Gastroesophageal sphincter (tissue), 4 donors: ENCODE results near the gene KAZN. TPM values are rescaled to one million over a fixed set of nuclear protein-coding genes. Genes with fewer than 3 reads are reported as not detected.

Source experiments
- ATAC-seq: fragments of 150-250 bp; one replicate; pipeline ENCODE4 v1.9.1; 2016; ENCODE audit warnings: mild to moderate bottlenecking, moderate library complexity
- H3K27ac ChIP-seq, 4 donors: fragments of 200-600 bp; sonication (generic) in 3 of 4; 1 replicate in 3 of 4; 2 replicates in 1 of 4; pipeline ENCODE4 v1.5.1; 2016 to 2019
- H3K27me3 ChIP-seq: fragments of 200-600 bp; sonication (generic); one replicate; pipeline ENCODE4 v1.5.1; 2019
- H3K36me3 ChIP-seq, 2 donors: fragments of 200-600 bp; sonication (generic); one replicate each; pipeline ENCODE4 v1.5.1; 2019; ENCODE audit warnings: control low read depth in 1 of 2
- H3K4me1 ChIP-seq, 3 donors: fragments of 200-600 bp; sonication (generic); 1 replicate in 2 of 3; 2 replicates in 1 of 3; pipeline ENCODE4 v1.5.1; 2016 to 2019; ENCODE audit warnings: control low read depth in 2 of 3
- H3K4me3 ChIP-seq, 2 donors: fragments of 200-600 bp; sonication (generic); one replicate each; pipeline ENCODE4 v1.5.1; 2019; ENCODE audit warnings: mild to moderate bottlenecking in 1 of 2, moderate library complexity in 1 of 2
- H3K9me3 ChIP-seq, 3 donors: fragments of 200-600 bp; sonication (generic); one replicate each; pipeline ENCODE4 v1.5.1; 2017 to 2019; ENCODE audit warnings: control low read depth in 2 of 3
- EP300 ChIP-seq: sonication (generic); formaldehyde crosslinking; IDR thresholded peaks from one replicate; pipeline ENCODE4 v1.6.1; 2017; ENCODE audit warnings: antibody characterized with exemption, mild to moderate bottlenecking
- POLR2A ChIP-seq, 2 donors: fragments of 450-650 bp; IDR thresholded peaks; one replicate each; pipeline ENCODE4 v1.6.1; 2017; ENCODE audit warnings: antibody characterized with exemption in 2 of 2, mild to moderate bottlenecking in 2 of 2, moderate library complexity in 1 of 2
- POLR2AphosphoS5 ChIP-seq: sonication (generic); formaldehyde crosslinking; IDR thresholded peaks from one replicate; pipeline ENCODE4 v1.6.1; 2017; ENCODE audit warnings: antibody characterized with exemption
- WGBS, 2 donors: methylation state at CpG; one replicate each; pipeline ENCODE4 v1.1.5; 2018; ENCODE audit warnings: low coverage in 1 of 2; 5-methylcytosine and 5-hydroxymethylcytosine counted together
- total RNA-seq, 4 donors: library from RNA; depleted of rRNA; stranded (reverse); fragments of >200 nt; gene quantifications; one replicate each; pipeline ENCODE4 v1.1.0, GENCODE V29; 2016
- TF ChIP-seq, protein P1 (sequence below), 4 experiments: fragments of 200-600 bp in 2 of 4; fragments of 450-650 bp in 2 of 4; sonication (generic) in 1 of 4; IDR thresholded peaks; one replicate each; pipeline ENCODE4 v1.5.1; 2017 to 2019; ENCODE audit warnings: antibody characterized with exemption in 4 of 4, mild to moderate bottlenecking in 2 of 4, moderate library complexity in 2 of 4

KAZN gene
- total RNA-seq, 4 donors from 2014 or later = 6.5 to 16.6 (median 11.5) TPM

DNA sequence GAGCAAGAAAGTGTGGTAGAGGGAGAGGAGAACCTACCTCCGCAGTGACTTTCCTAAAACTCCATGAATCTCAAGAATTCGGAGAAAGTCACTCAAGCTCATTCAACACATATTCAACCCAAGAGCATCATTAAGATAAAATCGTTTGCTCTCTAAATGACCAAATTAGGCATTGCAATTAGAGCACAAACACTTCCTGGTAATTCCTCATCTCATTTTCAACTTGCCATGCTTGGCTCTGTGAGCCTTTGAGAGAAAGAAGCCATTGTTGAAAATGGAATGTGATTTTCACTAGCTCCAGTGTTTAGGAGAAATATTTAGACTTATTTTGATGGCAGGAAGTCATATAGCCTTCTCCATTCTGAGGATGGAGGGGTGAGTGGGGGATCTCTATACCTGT is 52.5 kb downstream of the KAZN start:
- H3K36me3 ChIP-seq = no peaks in the 10 kb centered on the region
- H3K4me1 ChIP-seq = peaks cover 0 to 11% (median 3%) of the 10 kb centered on the region in 3 donors
- no peak for ATAC-seq
- WGBS, 2 donors = 67 to 93% methylated on average over 2 to 3 of the region's 3 CpGs
- no peak overlapping the region for H3K27ac ChIP-seq
- no peaks in the 10 kb centered on the region for H3K9me3 ChIP-seq
- H3K27me3 ChIP-seq = peaks cover 4% of the 10 kb centered on the region
- H3K4me3 ChIP-seq = no peak overlapping the region
- TF ChIP-seq POLR2A (IDR thresholded peaks at IDR 0.05) = no peak
- TF ChIP-seq, protein P1, sequence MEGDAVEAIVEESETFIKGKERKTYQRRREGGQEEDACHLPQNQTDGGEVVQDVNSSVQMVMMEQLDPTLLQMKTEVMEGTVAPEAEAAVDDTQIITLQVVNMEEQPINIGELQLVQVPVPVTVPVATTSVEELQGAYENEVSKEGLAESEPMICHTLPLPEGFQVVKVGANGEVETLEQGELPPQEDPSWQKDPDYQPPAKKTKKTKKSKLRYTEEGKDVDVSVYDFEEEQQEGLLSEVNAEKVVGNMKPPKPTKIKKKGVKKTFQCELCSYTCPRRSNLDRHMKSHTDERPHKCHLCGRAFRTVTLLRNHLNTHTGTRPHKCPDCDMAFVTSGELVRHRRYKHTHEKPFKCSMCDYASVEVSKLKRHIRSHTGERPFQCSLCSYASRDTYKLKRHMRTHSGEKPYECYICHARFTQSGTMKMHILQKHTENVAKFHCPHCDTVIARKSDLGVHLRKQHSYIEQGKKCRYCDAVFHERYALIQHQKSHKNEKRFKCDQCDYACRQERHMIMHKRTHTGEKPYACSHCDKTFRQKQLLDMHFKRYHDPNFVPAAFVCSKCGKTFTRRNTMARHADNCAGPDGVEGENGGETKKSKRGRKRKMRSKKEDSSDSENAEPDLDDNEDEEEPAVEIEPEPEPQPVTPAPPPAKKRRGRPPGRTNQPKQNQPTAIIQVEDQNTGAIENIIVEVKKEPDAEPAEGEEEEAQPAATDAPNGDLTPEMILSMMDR (IDR thresholded peaks at IDR 0.05) = no peak
- no peak for TF ChIP-seq POLR2AphosphoS5
- no peak for TF ChIP-seq EP300

DNA sequence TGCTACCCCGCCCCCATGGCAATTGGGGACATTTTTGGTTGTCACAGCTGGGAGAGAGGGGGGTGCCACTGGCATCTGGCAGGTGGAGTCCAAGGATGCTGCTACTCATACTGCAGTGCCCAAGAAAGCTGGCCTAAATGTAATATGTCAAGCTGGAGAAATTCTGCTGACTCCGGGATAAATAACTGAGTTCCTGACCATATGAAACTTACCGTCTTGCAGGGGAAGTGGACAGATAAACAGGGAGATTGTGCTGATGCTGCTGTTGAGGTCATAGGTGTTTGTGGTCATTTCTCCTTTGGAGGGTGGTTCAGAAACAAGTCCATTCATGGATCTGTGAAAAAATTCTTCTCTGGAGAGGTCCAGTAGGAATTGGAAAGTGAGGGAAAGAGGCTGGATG is 54.4 kb downstream of the KAZN start:
- H3K36me3 ChIP-seq = no peaks in the 10 kb centered on the region
- H3K9me3 ChIP-seq = no peaks in the 10 kb centered on the region
- H3K27ac ChIP-seq = no peak overlapping the region
- no peak for ATAC-seq
- no peak overlapping the region for H3K4me3 ChIP-seq
- H3K27me3 ChIP-seq = peaks cover 6% of the 10 kb centered on the region
- peaks cover 0 to 11% (median 3%) of the 10 kb centered on the region in 3 donors for H3K4me1 ChIP-seq
- TF ChIP-seq EP300 = no peak
- TF ChIP-seq POLR2AphosphoS5 = no peak
- TF ChIP-seq POLR2A (IDR thresholded peaks at IDR 0.05) = no peak
- 80 to 97% methylated on average over 3 of the region's 3 CpGs for WGBS, 2 donors

DNA sequence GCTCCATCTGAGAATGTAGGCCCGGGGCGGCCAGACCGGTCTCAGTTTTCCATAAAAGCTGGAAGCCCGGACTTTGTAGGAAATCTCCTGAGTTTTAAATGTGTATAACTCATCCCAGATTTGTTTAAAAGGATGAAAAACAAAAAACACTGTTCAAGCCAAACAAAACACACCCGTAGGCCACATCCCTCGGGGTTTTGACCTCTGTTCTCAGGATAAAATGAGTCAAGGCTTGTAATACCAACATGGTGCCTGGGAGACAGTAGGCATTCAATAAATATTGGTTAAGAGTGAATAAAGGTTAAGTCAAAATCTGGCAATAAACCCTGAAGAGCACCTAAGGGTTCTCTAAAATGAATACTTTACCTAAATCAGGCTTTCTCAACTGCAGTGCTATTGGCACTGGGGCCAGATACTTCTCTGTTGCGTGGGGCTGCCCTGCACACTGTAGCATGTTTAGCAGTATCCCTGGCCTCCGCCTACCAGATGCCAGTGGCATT is 55.0 kb downstream of the KAZN start:
- Histone ChIP-seq H3K27ac (no peak overlapping the region), H3K4me3 (no peak overlapping the region), H3K27me3 (peaks cover 6% of the 10 kb centered on the region), H3K4me1 (peaks cover 0 to 9% (median 3%) of the 10 kb centered on the region in 3 donors), H3K9me3 (no peaks in the 10 kb centered on the region), H3K36me3 (no peaks in the 10 kb centered on the region)
- TF ChIP-seq, protein P1 (IDR thresholded peaks at IDR 0.05) = no peak
- TF ChIP-seq POLR2AphosphoS5 (no peak), POLR2A (IDR thresholded peaks at IDR 0.05) (no peak), EP300 (no peak)
- ATAC-seq = no peak
- 80 to 91% methylated on average over 2 to 6 of the region's 8 CpGs for WGBS, 2 donors

- Histone ChIP-seq H3K27ac (no peak overlapping the region), H3K27me3 (peaks cover 6% of the 10 kb centered on the region), H3K4me1 (no peaks in the 10 kb centered on the region), H3K36me3 (no peaks in the 10 kb centered on the region), H3K9me3 (no peaks in the 10 kb centered on the region), H3K4me3 (no peak overlapping the region)
- no peak for ATAC-seq
- no peak for TF ChIP-seq POLR2AphosphoS5
- TF ChIP-seq, protein P1 (IDR thresholded peaks at IDR 0.05) = no peak
- no peak for TF ChIP-seq EP300
- no peak for TF ChIP-seq POLR2A (IDR thresholded peaks at IDR 0.05)
- WGBS, 2 donors = 67% methylated on average over 1 of the region's 1 CpG; no CpG with 5 or more reads in 1 of the 2 donors
These were observed 56.1 kb downstream of the KAZN start for GRCh38 chr1:14654554-14654953.

DNA sequence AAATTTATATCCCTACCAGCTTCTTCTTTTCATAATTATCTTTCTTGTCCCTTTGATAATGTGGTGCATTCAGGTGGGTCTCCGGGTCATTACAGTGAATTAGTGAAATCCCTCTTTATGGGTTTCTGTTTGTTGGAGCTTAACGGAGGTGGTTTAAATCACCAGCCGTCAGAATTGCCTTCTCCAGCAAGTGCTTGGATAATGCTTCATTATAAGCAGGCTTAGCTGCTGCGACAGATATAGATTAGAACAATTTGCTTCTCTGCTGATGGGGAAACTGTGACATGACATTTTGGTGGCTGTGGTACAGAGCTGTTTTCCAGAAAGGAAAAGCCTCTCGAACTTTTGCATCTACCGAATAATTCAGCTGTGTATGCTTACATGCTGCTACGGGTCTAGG is 56.9 kb downstream of the KAZN start:
- WGBS, 2 donors = 53 to 86% methylated on average over 2 to 6 of the region's 7 CpGs
- ATAC-seq = no peak
- H3K4me1 ChIP-seq = no peaks in the 10 kb centered on the region
- H3K36me3 ChIP-seq = no peaks in the 10 kb centered on the region
- no peaks in the 10 kb centered on the region for H3K9me3 ChIP-seq
- peaks cover 6% of the 10 kb centered on the region for H3K27me3 ChIP-seq
- H3K27ac ChIP-seq = no peak overlapping the region
- TF ChIP-seq POLR2AphosphoS5 (no peak), POLR2A (IDR thresholded peaks at IDR 0.05) (no peak), EP300 (no peak)
- TF ChIP-seq, protein P1 (IDR thresholded peaks at IDR 0.05) = no peak
- H3K4me3 ChIP-seq = no peak overlapping the region
